ENCODE results near the gene HSPA5. TPM values are rescaled to one million over a fixed set of nuclear protein-coding genes. Genes with fewer than 3 reads are reported as not detected.

HSPA5 gene
- total and polyA plus RNA-seq, 2 of the 4 experiments (the other 2 are of a cell fraction): 118 to 419 TPM

- Histone ChIP-seq H3K27ac (ENCODE audit: insufficient read depth, low read length) (peak within 1 kb of the TSS; percentile 82), H4K8ac (ENCODE audit: low read depth in 2 of 2, low read length in 2 of 2) (peak within 1 kb of the TSS; percentile 80 to 99), H4K5ac (ENCODE audit: low read depth, low read length) (peak within 1 kb of the TSS; percentile 98), H3K9me3 (ENCODE audit: control insufficient read depth, insufficient read depth, low read length) (no peaks in the 10 kb centered on the region), H3K23ac (ENCODE audit: low read depth, low read length) (peak within 1 kb of the TSS; percentile 89), H2AK5ac (ENCODE audit: low read depth, low read length) (peak within 1 kb of the TSS; percentile 57), H2BK5ac (ENCODE audit: low read depth, low read length, poor library complexity, severe bottlenecking) (peak within 1 kb of the TSS; percentile 64), H3K56ac (ENCODE audit: extremely low read depth, insufficient read depth, low read length) (peak within 1 kb of the TSS; percentile 56; the same call in 1 of the 2 replicates), H2BK20ac (ENCODE audit: low read depth, low read length) (peak within 1 kb of the TSS; percentile 73; the same call in 1 of the 2 replicates), H3K27me3 (ENCODE audit: control insufficient read depth, insufficient read depth, low read length) (no peaks in the 10 kb centered on the region), H3K79me1 (ENCODE audit: low read depth in 1 of 2, low read length in 2 of 2) (peaks cover 0 to 25% of the 10 kb centered on the region in 2 experiments; a peak in 2 of 4 replicates), H4K20me1 (ENCODE audit: insufficient read depth, low read length) (peaks cover 23% of the 10 kb centered on the region), H3K9ac (ENCODE audit: low read depth, low read length) (peak within 1 kb of the TSS; percentile 85), H3K4me2 (ENCODE audit: low read depth, low read length) (peak within 1 kb of the TSS; percentile 92), H2BK120ac (ENCODE audit: low read depth, low read length) (peak within 1 kb of the TSS; percentile 84), H3K18ac (ENCODE audit: low read depth, low read length) (peak within 1 kb of the TSS; percentile 66), H4K91ac (ENCODE audit: insufficient read depth, low read depth, low read length) (peak within 1 kb of the TSS; percentile 50), H3K36me3 (ENCODE audit: control insufficient read depth, insufficient read depth, low read length) (peaks cover 6% of the 10 kb centered on the region; the same call in 1 of the 2 replicates), H3K9me1 (ENCODE audit: insufficient read depth, low read length) (peaks cover 3% of the 10 kb centered on the region; the same call in 1 of the 2 replicates), H3K4me3 (ENCODE audit: insufficient read depth, low read depth, low read length) (peak within 1 kb of the TSS; percentile 68), H2AFZ (replicated peaks; ENCODE audit: low read length, poor library complexity) (peak within 1 kb of the TSS; percentile 94), H2BK15ac (ENCODE audit: low read depth, low read length) (peak within 1 kb of the TSS; percentile 17; the same call in 1 of the 3 replicates), H2AK9ac (replicated peaks; ENCODE audit: low read depth, low read length, poor library complexity) (peak within 1 kb of the TSS; percentile 84), H3K4ac (ENCODE audit: low read depth, low read length) (peak within 1 kb of the TSS; percentile 93), H3K4me1 (ENCODE audit: control insufficient read depth, insufficient read depth, low read length) (0 out of 2 replicates have a peak, but pooled peaks cover 2% of the 10 kb centered on the region), H3K14ac (replicated peaks; ENCODE audit: low read depth, low read length) (peak within 1 kb of the TSS; percentile 98)
- in situ Hi-C loops (cut with MboI; ENCODE audit: low sequenced_read_pairs) (no loop called here), dilution Hi-C loops (cut with HindIII; ENCODE audit: low sequenced_read_pairs, unreplicated experiment) (no loop called here), intact Hi-C loops (cut with micrococcal nuclease) (loop anchor here (5.0 kb wide), 1 partner anchor 81 kb away; no protein-coding TSS in a partner anchor)
- POLR2A ChIA-PET (ENCODE audit: unreplicated experiment): interaction anchor here (0.6 kb wide), 1 partner anchor 49 kb away, joined by 10 read pairs; no protein-coding TSS in a partner anchor
- TF ChIP-seq ELK1 (IDR thresholded peaks at IDR 0.05; ENCODE audit: borderline replicate concordance, low read depth, low read length) (no peak), SMC3 (IDR thresholded peaks at IDR 0.05; ENCODE audit: low read depth, low read length) (no peak), POLR2A (IDR thresholded peaks at IDR 0.05; ENCODE audit: low read depth, low read length) (0 out of 2 replicates have a peak, but pooled peaks have one; percentile 37), MAZ (IDR thresholded peaks at IDR 0.05; ENCODE audit: borderline replicate concordance, low read depth, low read length) (0 out of 2 replicates have a peak, but pooled peaks have one; percentile 7)
- TF ChIP-seq, protein P1, sequence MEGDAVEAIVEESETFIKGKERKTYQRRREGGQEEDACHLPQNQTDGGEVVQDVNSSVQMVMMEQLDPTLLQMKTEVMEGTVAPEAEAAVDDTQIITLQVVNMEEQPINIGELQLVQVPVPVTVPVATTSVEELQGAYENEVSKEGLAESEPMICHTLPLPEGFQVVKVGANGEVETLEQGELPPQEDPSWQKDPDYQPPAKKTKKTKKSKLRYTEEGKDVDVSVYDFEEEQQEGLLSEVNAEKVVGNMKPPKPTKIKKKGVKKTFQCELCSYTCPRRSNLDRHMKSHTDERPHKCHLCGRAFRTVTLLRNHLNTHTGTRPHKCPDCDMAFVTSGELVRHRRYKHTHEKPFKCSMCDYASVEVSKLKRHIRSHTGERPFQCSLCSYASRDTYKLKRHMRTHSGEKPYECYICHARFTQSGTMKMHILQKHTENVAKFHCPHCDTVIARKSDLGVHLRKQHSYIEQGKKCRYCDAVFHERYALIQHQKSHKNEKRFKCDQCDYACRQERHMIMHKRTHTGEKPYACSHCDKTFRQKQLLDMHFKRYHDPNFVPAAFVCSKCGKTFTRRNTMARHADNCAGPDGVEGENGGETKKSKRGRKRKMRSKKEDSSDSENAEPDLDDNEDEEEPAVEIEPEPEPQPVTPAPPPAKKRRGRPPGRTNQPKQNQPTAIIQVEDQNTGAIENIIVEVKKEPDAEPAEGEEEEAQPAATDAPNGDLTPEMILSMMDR (conservative IDR thresholded peaks at IDR 0.05; ENCODE audit: low read depth, low read length): peak; percentile 51
- TF ChIP-seq, protein P2, sequence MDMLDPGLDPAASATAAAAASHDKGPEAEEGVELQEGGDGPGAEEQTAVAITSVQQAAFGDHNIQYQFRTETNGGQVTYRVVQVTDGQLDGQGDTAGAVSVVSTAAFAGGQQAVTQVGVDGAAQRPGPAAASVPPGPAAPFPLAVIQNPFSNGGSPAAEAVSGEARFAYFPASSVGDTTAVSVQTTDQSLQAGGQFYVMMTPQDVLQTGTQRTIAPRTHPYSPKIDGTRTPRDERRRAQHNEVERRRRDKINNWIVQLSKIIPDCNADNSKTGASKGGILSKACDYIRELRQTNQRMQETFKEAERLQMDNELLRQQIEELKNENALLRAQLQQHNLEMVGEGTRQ (IDR thresholded peaks at IDR 0.05; ENCODE audit: low read depth, low read length): peak; percentile 36; the same call in 1 of the 2 replicates
- CTCF ChIA-PET: interaction anchor here (0.7 kb wide), 1 partner anchor 19 kb away, joined by 3 read pairs; no protein-coding TSS in a partner anchor
- WGBS, 2 experiments (ENCODE audit: extremely low coverage in 2 of 2, insufficient read length in 1 of 2): 1% methylated on average over 38 of the region's 72 CpGs; no CpG with 5 or more reads in 1 of the 2 experiments
- BruUV-seq (replicated peaks): no TSS peak
- DNase-seq: peak; percentile 72
- peak; percentile 99 for ATAC-seq (ENCODE audit: low read depth)
Observed at GRCh38 chr9:125261501-125262293, 20.6 kb upstream of the HSPA5 start, which contains the start of gene GAPVD1. Gene GAPVD1, plus strand, starts transcription at chr9:125261826. Its CDS starts 37,096 bp downstream, at chr9:125298922.
